HepG2 (cell line): ENCODE measurements around the gene LEF1. TPM values are rescaled to one million over a fixed set of nuclear protein-coding genes. Genes with fewer than 3 reads are reported as not detected.

Experiments
- ATAC-seq: fragments of 200-7000 bp; cut with Tn5 transposase; 3 replicates; pipeline ENCODE4 v1.9.1; 2020; ENCODE audit warnings: mild to moderate bottlenecking, moderate library complexity
- BruUV-seq: library from RNA; stranded (reverse); fragments of 400-500 nt; replicated peaks from 2 replicates; lab custom pipeline; 2021; lab: Mats Ljungman, UMichigan
- CTCF ChIA-PET: fragments of 300-600 bp; formaldehyde crosslinking; extraction: SDS; loops from one replicate; lab custom pipeline; 2021; ENCODE audit warnings: low total read pairs, inconsistent platforms, low intra/inter-chr PET ratio; lab: Yijun Ruan, JAX
- POLR2A ChIA-PET: fragments of 350-600 bp; sonication (Branson Sonifier 250); formaldehyde crosslinking; loops from one replicate; lab custom pipeline; 2020; ENCODE audit warnings: antibody characterized with exemption, inconsistent platforms; lab: Yijun Ruan, JAX
- DNase-seq: peaks from one replicate; pipeline ENCODE4 v3.0.0-alpha.2; 2015; ENCODE audit warnings: low spot score
- FAIRE-seq: peaks from 3 replicates; lab custom pipeline; 2011; peaks lifted over from hg19 to GRCh38; lab: Jason Lieb, UNC
- H2AFZ ChIP-seq: one replicate; pipeline ENCODE4 v1.6.1; 2011; ENCODE audit warnings: low read length, inconsistent platforms
- H3K27ac ChIP-seq: fragments of 300-600 bp; 3 replicates; pipeline ENCODE4 v1.8.0; 2011; ENCODE audit warnings: mixed run types, mild to moderate bottlenecking, mixed read lengths, low read length, inconsistent platforms; ENCODE audit not compliant: insufficient read depth; ENCODE audit errors: extremely low read length
- H3K27me3 ChIP-seq, 2 experiments: fragments of 200-600 bp in 1 of 2; 2 replicates in 1 of 2; 3 replicates in 1 of 2; pipeline versions ENCODE4 v1.6.0 to v1.8.0; 2011; ENCODE audit warnings: low read length in 2 of 2, mild to moderate bottlenecking in 2 of 2, moderate library complexity in 2 of 2, inconsistent platforms in 1 of 2; ENCODE audit not compliant: insufficient read depth in 2 of 2, control insufficient read depth in 1 of 2
- H3K36me3 ChIP-seq, 2 experiments: fragments of 200-600 bp in 1 of 2; replicated peaks in 1 of 2; 2 replicates in 1 of 2; 3 replicates in 1 of 2; pipeline versions ENCODE4 v1.5.1 to v1.8.0; 2011; ENCODE audit warnings: low read length in 2 of 2, inconsistent platforms in 1 of 2; ENCODE audit not compliant: insufficient read depth in 2 of 2, control insufficient read depth in 1 of 2
- H3K4me1 ChIP-seq: 2 replicates; pipeline ENCODE4 v1.5.1; 2012; ENCODE audit warnings: low read length, inconsistent platforms; ENCODE audit not compliant: insufficient read depth
- H3K4me2 ChIP-seq: 2 replicates; pipeline ENCODE4 v1.6.0; 2011; ENCODE audit warnings: low read depth, low read length, inconsistent platforms
- H3K4me3 ChIP-seq, 3 experiments: fragments of 200-600 bp in 1 of 3; sonication (generic), shearing (Covaris generic) in 1 of 3; replicated peaks in 1 of 3; 2 replicates each; pipeline ENCODE4 v1.5.1; 2011 to 2016; ENCODE audit warnings: low read length in 3 of 3, inconsistent platforms in 2 of 3, low read depth in 2 of 3, mild to moderate bottlenecking in 2 of 3, control low read depth in 1 of 3, mixed read lengths in 1 of 3; ENCODE audit not compliant: insufficient read depth in 1 of 3
- H3K79me2 ChIP-seq: one replicate; pipeline ENCODE4 v1.6.1; 2011; ENCODE audit warnings: low read length, inconsistent platforms; ENCODE audit not compliant: insufficient read depth
- H3K9ac ChIP-seq: 2 replicates; pipeline ENCODE4 v1.6.0; 2011; ENCODE audit warnings: mild to moderate bottlenecking, low read depth, low read length, inconsistent platforms; ENCODE audit not compliant: insufficient read depth
- H3K9me3 ChIP-seq: 2 replicates; pipeline ENCODE4 v1.5.1; 2012; ENCODE audit warnings: mild to moderate bottlenecking, low read length
- H4K20me1 ChIP-seq: 2 replicates; pipeline ENCODE4 v1.6.0; 2011; ENCODE audit warnings: inconsistent platforms, mild to moderate bottlenecking, low read length, moderate library complexity; ENCODE audit not compliant: insufficient read depth
- ATM ChIP-seq: fragments of 450-650 bp; IDR thresholded peaks from 2 replicates; pipeline ENCODE4 v1.7.1; 2017; ENCODE audit warnings: mild to moderate bottlenecking, borderline replicate concordance
- GATAD1 ChIP-seq: IDR thresholded peaks from 2 replicates; pipeline ENCODE4 v1.6.1; 2016; ENCODE audit warnings: missing genetic modification reagents, missing compliant biosample characterization
- MAFG ChIP-seq: sonication (generic); formaldehyde crosslinking; IDR thresholded peaks from 2 replicates; pipeline ENCODE4 v1.5.1; 2020; ENCODE audit warnings: mild to moderate bottlenecking, missing genetic modification reagents
- MLXIP ChIP-seq: sonication (generic); formaldehyde crosslinking; IDR thresholded peaks from 2 replicates; pipeline ENCODE4 v1.9.0; 2021; ENCODE audit warnings: missing genetic modification reagents, borderline replicate concordance
- SCMH1 ChIP-seq: sonication (generic); formaldehyde crosslinking; IDR thresholded peaks from 2 replicates; pipeline ENCODE4 v1.9.0; 2021; ENCODE audit warnings: missing genetic modification reagents, mild to moderate bottlenecking, borderline replicate concordance
- SETDB1 ChIP-seq: sonication (generic); formaldehyde crosslinking; IDR thresholded peaks from 2 replicates; pipeline ENCODE4 v1.5.1; 2020; ENCODE audit warnings: missing genetic modification reagents, mild to moderate bottlenecking, borderline replicate concordance
- THYN1 ChIP-seq: sonication (generic); formaldehyde crosslinking; IDR thresholded peaks from 2 replicates; pipeline ENCODE4 v1.8.1; 2023; ENCODE audit warnings: low read depth, mild to moderate bottlenecking, moderate library complexity, missing genetic modification reagents, borderline replicate concordance
- TOE1 ChIP-seq: sonication (generic); formaldehyde crosslinking; IDR thresholded peaks from 2 replicates; pipeline ENCODE4 v1.4.0; 2020; ENCODE audit warnings: mild to moderate bottlenecking, missing genetic modification reagents
- ZNF260 ChIP-seq: sonication (generic); formaldehyde crosslinking; IDR thresholded peaks from 2 replicates; pipeline ENCODE4 v1.4.0; 2020; ENCODE audit warnings: missing genetic modification reagents, low read depth, mild to moderate bottlenecking, borderline replicate concordance
- ZNF775 ChIP-seq: sonication (generic); formaldehyde crosslinking; IDR thresholded peaks from 2 replicates; pipeline ENCODE4 v1.4.0; 2020; ENCODE audit warnings: missing genetic modification reagents, mild to moderate bottlenecking, moderate library complexity, borderline replicate concordance
- WGBS: methylation state at CpG from one replicate; pipeline ENCODE4 v1.1.6; 2017; ENCODE audit warnings: low lambda C conversion rate; 5-methylcytosine and 5-hydroxymethylcytosine counted together
- in situ Hi-C: cut with HindIII; loops from 2 replicates; pipeline ENCODE4 v1.10.0; 2017; ENCODE audit warnings: low pct_unique_long_range_greater_than_20kb; ENCODE audit not compliant: extremely low pct_ligation_motif_present
- intact Hi-C: fragments of 100-400 bp; cut with micrococcal nuclease; formaldehyde crosslinking; loops from one replicate; pipeline ENCODE4 v1.10.0; 2022; ENCODE audit not compliant: unreplicated experiment
- polyA plus RNA-seq, 8 experiments: library from polyadenylated mRNA; depleted of rRNA in 3 of 8; stranded (reverse) in 7 of 8; unstranded in 1 of 8; fragments of >200 nt; fragmentation: Illumina TruSeq in 4 of 8; extraction: Trizol in 4 of 8; gene quantifications; 2 replicates each; pipeline versions ENCODE4 v1.2.1 to v1.2.3, GENCODE V29; 2011 to 2016; ENCODE audit warnings: low read depth in 4 of 8, missing spikeins in 1 of 8, mixed read lengths in 1 of 8; ENCODE audit not compliant: insufficient read depth in 1 of 8
- total RNA-seq, 5 experiments: library from RNA; depleted of rRNA; stranded (reverse); fragments of >200 nt; fragmentation: Illumina TruSeq; extraction: Trizol; gene quantifications; 2 replicates each; pipeline ENCODE4 v1.2.3, GENCODE V29; 2016; ENCODE audit warnings: low read depth in 1 of 5
- TF ChIP-seq, protein P1 (sequence below): IDR thresholded peaks from 2 replicates; pipeline ENCODE4 v1.6.1; 2012; ENCODE audit warnings: inconsistent platforms

The LEF1 gene
- total and polyA plus RNA-seq, 2 of the 13 experiments (the other 11 are each of a cell fraction or from before 2014, with no cell fraction given): 0.22 to 0.29 TPM

DNA sequence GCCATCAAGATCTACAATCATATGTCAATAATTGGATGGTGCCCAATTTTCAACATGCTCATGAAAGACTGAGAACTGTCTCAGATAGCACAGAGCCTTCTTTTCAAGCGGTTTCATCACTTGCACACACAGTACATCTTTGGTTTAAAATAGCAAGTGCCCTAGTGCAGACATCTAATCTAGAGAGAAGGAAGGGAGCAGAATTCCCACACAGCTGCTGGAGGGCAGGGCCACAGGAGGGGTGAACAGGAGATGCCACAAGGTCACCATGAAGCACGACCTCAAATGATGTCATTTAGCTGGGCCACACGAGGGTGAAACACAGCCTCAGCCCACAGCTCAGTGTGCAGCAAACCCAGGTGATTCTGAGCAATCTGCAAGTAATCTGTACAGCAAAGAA lies 24.3 kb downstream of the LEF1 start:
- no peaks in the 10 kb centered on the region for H3K4me1 ChIP-seq
- WGBS: 15% methylated on average over 3 of the region's 3 CpGs
- POLR2A ChIA-PET: no interaction called here

More for the DNA sequence above, 24.3 kb downstream of the LEF1 start:
- H3K79me2 ChIP-seq: no peaks in the 10 kb centered on the region
- no peak for FAIRE-seq
- no TSS peak for BruUV-seq
- CTCF ChIA-PET: no interaction called here
- no peaks in the 10 kb centered on the region for H3K9me3 ChIP-seq
- H3K4me3 ChIP-seq: no peak overlapping the region
- in situ Hi-C loops (no loop called here), intact Hi-C loops (no loop called here)
- no peak overlapping the region for H3K27ac ChIP-seq
- no peak for DNase-seq
- no peaks in the 10 kb centered on the region for H3K27me3 ChIP-seq
- H3K4me2 ChIP-seq: no peak overlapping the region
- no peak for ATAC-seq
- no peak for TF ChIP-seq ZNF260 (CRISPR knock-in tag)
- TF ChIP-seq TOE1: no peak
- TF ChIP-seq, protein P1, sequence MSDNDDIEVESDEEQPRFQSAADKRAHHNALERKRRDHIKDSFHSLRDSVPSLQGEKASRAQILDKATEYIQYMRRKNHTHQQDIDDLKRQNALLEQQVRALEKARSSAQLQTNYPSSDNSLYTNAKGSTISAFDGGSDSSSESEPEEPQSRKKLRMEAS: no peak
- no peak for TF ChIP-seq MLXIP (CRISPR knock-in tag)
- TF ChIP-seq THYN1: no peak
- no peak for TF ChIP-seq ATM
- no peak for TF ChIP-seq SCMH1
- no peak for TF ChIP-seq GATAD1
- no peak for TF ChIP-seq ZNF775
- TF ChIP-seq SETDB1: no peak
- TF ChIP-seq MAFG: no peak
- no peaks in the 10 kb centered on the region for H3K36me3 ChIP-seq
- H2AFZ ChIP-seq: no peak overlapping the region
- H4K20me1 ChIP-seq: no peaks in the 10 kb centered on the region
- H3K9ac ChIP-seq: no peak overlapping the region
